A549 treated with ZK216348 at 1 μM for 4 hours (cell line): ENCODE data around the gene PRAMEF13. TPM values are rescaled to one million over a fixed set of nuclear protein-coding genes. Genes with fewer than 3 reads are reported as not detected.

ENCODE experiments used
- total RNA-seq: library from RNA; stranded (reverse); fragments of 200-300 nt; extraction: Qiagen RNA extraction; gene quantifications from 5 replicates; pipeline ENCODE4 v1.2.3, GENCODE V29; 2022; ENCODE audit warnings: low read depth

PRAMEF13 gene, protein sequence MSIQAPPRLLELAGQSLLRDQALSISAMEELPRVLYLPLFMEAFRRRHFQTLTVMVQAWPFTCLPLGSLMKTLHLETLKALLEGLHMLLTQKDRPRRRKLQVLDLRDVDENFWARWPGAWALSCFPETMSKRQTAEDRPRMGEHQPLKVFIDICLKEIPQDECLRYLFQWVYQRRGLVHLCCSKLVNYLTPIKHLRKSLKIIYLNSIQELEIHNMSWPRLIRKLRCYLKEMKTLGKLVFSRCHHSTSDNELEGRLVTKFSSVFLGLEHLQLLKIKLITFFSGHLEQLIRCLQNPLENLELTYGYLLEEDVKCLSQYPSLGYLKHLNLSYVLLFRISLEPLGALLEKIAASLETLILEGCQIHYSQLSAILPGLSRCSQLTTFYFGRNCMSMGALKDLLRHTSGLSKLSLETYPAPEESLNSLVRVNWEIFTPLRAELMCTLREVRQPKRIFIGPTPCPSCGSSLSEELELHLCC
- not detected in 5 replicates for total RNA-seq

GRCh38 chr1:13201309-13201708 is at the start of gene PRAMEF13:
PRAMEF13 (minus strand) TSS chr1:13201409; CDS start chr1:13199589, 1,820 bp downstream.

DNA sequence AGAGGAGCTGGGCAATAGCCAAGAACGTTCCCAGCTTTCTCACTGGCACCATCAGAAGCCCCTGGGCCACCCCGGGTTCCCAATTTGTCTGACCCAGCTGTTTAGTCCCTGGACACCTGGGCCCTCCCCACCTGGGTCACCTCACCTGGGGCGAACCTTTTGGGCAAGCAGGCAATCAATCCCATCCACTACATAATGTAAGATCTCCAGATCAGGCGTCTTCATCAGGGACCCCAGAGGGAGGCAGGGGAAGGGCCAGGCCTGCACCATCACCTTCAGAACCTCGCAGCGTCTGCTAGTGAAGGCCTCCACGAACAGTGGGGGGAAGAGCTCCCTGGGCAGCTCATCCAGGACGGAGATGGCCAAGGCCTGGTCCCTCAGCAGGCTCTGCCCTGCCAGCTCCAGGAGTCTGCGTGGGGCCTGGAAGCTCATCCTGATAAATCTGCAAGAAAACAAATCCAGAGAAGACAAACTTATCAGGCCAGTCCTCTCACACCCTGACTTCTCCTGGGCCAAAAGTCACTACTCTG is 24.5 kb upstream of the PRAMEF13 start, which contains the start of gene PRAMEF18:
Gene PRAMEF18, minus strand, starts transcription at position 480 of the 530 bp plus-strand sequence. Its CDS starts 48 bp downstream, at position 432.

GRCh38 chr1:13171548-13171947 is 29.7 kb downstream of the PRAMEF13 start, which contains the start of gene PRAMEF9:
PRAMEF9 (plus strand) TSS chr1:13171848; CDS start chr1:13175281, 3,433 bp downstream.

GRCh38 chr1:13165531-13165930 is 35.7 kb downstream of the PRAMEF13 start, which contains the start of gene HNRNPCL4:
HNRNPCL4 (minus strand) TSS chr1:13165631; CDS start chr1:13165467, 164 bp downstream.

DNA sequence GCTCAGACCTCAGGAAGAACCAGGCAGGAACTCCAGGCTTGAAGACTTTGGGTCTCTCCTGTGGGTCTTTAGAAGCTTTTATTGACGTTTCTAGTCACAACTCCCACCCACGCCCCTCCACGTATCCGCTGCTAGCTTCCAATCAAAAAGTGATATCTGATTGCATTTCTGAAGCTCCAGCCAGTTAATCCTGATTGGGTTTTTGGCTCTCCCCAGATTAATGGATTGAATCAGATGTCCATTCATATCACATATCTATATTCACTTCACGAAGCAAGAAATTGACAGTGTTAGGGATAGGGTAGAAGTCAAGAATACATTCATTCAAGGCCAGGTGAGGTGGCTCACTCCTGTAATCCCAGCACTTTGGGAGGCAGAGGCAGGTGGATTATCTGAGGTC is 45.3 kb downstream of the PRAMEF13 start, which contains the start of gene PRAMEF26:
Gene PRAMEF26, minus strand, starts transcription at position 101 of the 400 bp plus-strand sequence. CDS start 2,914 bp downstream, outside the sequence.

Other genes with a start within 250 kb of the PRAMEF13 start
- not detected in 5 replicates for gene PRAMEF27, start 144.8 kb downstream of the PRAMEF13 start, total RNA-seq
- not detected in 5 replicates for gene HNRNPCL3, start 140.6 kb downstream of the PRAMEF13 start, total RNA-seq
- not detected in 5 replicates for gene PRAMEF25, start 130.6 kb downstream of the PRAMEF13 start, total RNA-seq
- not detected in 5 replicates for gene HNRNPCL2, start 84.6 kb downstream of the PRAMEF13 start, total RNA-seq
- not detected in 5 replicates for gene PRAMEF26, start 45.4 kb downstream of the PRAMEF13 start, total RNA-seq
- gene HNRNPCL4, start 35.8 kb downstream of the PRAMEF13 start, total RNA-seq, result not detected in 5 replicates
- not detected in 5 replicates for gene PRAMEF9, start 29.6 kb downstream of the PRAMEF13 start, total RNA-seq
- gene PRAMEF18, start 24.7 kb upstream of the PRAMEF13 start, total RNA-seq, result not detected in 5 replicates
- not detected in 5 replicates for gene PRAMEF5, start 52.8 kb upstream of the PRAMEF13 start, total RNA-seq
- gene PRAMEF8, start 83.7 kb upstream of the PRAMEF13 start, total RNA-seq, result 0.13 TPM in 1 of 5 replicates, not detected in the others
- gene PRAMEF33, start 102.1 kb upstream of the PRAMEF13 start, total RNA-seq, result not detected in 5 replicates
- not detected in 5 replicates for gene PRAMEF15, start 114.2 kb upstream of the PRAMEF13 start, total RNA-seq
- not detected in 5 replicates for gene PRAMEF14, start 145.7 kb upstream of the PRAMEF13 start, total RNA-seq
- not detected in 5 replicates for gene PRAMEF19, start 170.5 kb upstream of the PRAMEF13 start, total RNA-seq
- not detected in 5 replicates for gene PRAMEF17, start 188.2 kb upstream of the PRAMEF13 start, total RNA-seq
- gene PRAMEF20, start 209.0 kb upstream of the PRAMEF13 start, total RNA-seq, result not detected in 5 replicates